Stimulated activated naive CD4-positive, alpha-beta T cell (primary cell): Measurements from ENCODE around the gene PC.
A peak's percentile ranks its signal among the peaks of the same experiment; 100 is the strongest.

Experiments
- DNase-seq, 6 experiments: peaks; one replicate each; lab custom pipeline; 2025; lab: John Stamatoyannopoulos, UW

PC gene

DNA sequence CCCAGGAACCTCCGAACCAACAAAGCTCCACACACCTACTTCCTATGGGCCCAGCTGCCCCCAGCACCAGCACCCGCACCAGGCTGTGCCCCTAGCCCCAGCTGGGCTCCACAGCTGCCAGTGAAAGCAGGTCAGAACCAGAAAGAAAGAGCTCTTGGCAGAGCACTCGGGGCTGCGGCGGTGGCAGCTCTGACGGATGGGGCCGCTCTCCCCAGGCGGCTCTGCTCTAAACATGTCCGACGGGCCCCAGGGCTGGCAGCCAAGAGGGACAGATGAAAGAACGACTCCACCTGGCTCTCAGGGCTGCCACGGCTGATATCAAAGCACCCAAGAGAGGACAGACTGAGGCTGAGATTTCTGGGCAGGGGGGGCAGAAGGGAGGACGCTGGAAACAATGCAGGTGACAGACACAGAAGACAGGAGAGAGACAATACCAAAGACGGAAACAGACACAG lies 75.6 kb downstream of the PC start:
- no peak for DNase-seq

DNA sequence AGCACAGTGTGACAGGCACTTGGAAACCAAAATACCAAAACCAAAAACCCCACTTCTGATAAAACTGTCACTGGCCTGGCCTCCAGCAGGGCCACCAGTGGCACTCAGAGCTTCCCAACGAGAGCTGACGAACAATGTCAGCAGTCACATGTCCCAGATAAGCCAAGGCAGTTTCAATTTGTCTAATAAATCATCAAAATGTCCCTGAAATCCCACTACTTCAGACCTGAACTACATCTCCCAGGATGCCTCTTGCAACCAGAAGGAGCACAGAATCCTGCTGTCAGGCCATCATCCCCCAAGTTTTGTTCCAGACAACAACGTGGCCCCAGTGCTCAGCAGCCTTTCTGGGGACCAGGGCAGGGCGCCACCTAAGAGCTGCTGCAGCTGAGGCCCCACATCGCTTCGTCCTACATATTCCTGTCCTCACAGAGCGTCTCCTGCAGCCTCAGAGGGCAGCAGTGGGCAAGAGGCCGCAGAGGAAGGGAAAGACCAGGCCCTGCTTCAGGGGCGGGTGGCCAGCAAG lies 76.2 kb downstream of the PC start:
- DNase-seq: no peak

GRCh38 chr11:66881451-66881835 lies 76.7 kb downstream of the PC start:
- DNase-seq: no peak

DNA sequence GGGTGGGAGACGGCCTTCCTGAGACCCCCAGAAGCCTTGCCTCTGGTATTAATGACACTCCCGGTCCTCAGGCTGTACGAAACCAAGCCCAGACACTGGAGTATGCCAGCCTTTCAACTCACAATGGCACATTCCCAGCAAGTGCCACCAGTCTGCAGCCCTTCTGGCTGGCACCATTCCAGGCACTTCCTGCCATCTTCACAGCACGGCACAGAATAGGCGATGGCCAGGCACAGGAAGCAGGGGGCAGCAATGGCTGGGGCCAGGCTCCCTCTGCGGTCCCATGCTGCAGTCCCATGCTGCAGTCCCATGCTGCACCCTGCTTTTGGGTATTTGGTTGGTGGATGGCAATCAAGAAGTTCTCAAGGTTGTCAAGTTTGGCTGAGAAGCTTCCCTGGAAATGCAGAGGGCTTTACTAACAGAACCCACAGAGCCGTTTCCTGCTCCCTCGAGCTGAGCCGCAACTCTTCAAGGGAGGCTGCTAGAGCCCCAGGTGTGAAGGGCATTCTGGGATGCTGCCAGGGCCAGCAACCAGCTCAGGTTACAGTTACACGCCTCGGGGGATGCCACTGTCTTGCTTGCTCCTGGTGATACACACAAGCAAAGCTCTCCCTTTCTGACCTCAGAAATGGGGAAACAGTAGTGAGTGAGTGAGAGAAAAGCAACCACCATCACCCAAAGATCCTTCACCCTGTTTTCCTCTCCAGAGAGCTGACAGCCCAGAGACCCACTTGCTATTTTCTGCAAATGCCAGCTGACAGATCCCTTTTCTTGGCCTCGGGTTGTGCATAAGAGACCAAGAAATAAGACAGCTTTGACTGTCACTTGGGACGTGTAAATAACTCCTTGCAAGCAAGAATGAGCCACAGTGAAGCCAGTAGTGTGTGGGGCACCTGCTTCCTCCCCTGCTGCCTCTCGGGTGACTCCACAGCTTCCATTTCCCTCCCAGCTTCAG lies 77.4 kb downstream of the PC start:
- DNase-seq: peak in 2 of 6 experiments; percentile 12 to 16

GRCh38 chr11:66879999-66880398 lies 78.2 kb downstream of the PC start:
- no peak for DNase-seq

GRCh38 chr11:66879583-66879982 lies 78.6 kb downstream of the PC start:
- DNase-seq: no peak

DNA sequence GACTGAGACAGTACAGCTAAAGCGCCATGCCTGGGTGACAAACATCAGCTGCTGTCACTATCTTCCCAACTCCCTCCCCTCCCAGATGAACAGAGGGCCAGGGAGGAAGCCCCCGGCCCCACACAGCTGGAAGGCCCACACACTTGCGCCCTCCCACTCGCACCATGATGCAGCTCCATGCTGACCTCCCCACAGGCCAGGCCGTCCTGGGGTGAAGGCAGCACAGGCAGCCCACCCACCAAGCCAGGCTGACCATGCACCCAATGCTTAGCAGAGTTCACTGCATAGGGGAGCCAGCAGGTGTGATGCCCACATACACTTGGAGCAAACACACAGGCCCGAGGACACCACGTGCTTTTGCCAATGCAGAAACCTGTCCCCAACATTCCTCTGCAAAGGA lies 79.2 kb downstream of the PC start:
- DNase-seq: no peak

GRCh38 chr11:66878474-66878873 lies 79.7 kb downstream of the PC start:
- DNase-seq: no peak

GRCh38 chr11:66877588-66878385 lies 80.4 kb downstream of the PC start:
- no peak for DNase-seq

- DNase-seq: no peak
These were observed 82.8 kb downstream of the PC start for GRCh38 chr11:66875378-66875777.

GRCh38 chr11:66874232-66874631 lies 84.0 kb downstream of the PC start:
- no peak for DNase-seq

DNA sequence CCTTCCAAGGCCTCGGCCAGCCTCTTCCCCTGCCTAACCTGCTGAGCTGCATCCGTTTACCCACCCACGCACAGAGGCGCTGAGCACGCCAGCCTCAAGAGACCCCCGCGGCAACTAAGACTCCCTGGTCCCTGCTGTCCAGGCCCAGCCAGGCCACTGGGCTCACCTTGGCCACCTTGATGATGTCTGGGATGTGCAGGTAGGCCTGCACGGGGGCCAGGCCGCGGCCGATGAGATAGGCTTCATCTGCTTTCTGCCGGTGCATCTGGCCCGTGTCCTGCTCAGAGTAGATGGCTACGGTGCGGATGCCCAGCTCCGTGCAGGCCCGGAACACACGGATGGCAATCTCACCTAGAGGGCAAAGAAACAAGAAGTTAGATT lies 86.7 kb downstream of the PC start:
- DNase-seq: no peak

DNA sequence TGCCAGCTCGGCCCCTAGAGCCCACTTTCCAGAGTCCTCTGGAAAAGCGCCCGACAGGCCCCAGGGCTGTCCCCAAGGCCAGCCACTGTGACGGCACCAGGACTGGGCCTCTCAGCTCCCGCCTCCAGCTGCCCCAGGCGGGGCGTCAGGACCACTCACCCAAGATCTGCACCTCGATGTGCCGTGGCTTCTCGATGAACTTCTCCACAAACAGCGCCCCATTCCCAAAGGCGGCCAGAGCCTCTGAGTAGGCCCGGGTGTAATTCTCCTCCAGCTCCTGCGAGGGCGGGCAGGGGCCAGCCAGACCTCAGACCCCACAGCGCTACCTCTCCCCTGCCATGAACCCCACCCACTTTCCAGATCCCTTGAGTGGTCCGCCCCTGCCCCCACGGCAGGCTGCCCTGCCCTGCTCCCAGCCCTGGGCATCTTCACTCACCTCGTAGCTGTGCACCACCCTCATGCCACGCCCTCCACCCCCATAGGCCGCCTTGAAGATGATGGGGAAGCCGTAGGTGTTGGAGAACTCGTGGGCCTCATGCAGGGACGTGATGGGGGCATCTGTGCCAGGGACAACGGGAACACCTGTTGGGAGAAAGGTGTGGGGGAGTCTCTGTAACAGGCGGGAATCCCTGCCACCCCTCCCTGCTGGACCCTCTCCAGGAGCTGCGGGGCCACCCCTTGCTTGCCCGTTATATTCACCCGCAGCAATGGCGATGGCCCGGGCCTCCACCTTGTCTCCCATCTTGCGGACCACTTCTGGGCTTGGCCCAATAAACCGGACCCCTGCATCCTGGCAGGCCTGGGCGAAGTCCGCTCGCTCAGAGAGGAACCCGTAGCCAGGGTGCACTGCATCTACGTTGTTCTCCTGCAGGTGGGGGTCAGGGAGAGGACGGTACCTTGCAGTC lies 87.3 kb downstream of the PC start:
- DNase-seq: no peak

- DNase-seq: no peak
These were observed 88.1 kb downstream of the PC start for GRCh38 chr11:66870131-66870530.

DNA sequence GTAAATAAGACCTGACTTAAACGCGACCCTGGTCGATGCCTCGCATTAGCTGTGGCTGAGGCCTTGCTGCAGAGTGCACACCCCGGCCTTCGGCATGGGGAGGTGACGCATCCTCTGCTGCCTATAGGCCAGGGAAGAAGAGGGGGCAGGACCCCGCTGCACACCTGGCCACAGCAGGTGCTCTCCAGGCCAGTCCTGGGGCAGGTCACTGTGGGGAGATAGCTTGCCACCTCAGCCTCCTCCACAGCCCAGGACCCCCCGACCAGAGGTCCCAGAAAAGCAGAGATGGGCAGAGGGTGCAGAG lies 88.7 kb downstream of the PC start:
- no peak for DNase-seq

- peak; percentile 54 to 71 (median 64) for DNase-seq
These were observed 89.2 kb downstream of the PC start for GRCh38 chr11:66868726-66869566.

DNA sequence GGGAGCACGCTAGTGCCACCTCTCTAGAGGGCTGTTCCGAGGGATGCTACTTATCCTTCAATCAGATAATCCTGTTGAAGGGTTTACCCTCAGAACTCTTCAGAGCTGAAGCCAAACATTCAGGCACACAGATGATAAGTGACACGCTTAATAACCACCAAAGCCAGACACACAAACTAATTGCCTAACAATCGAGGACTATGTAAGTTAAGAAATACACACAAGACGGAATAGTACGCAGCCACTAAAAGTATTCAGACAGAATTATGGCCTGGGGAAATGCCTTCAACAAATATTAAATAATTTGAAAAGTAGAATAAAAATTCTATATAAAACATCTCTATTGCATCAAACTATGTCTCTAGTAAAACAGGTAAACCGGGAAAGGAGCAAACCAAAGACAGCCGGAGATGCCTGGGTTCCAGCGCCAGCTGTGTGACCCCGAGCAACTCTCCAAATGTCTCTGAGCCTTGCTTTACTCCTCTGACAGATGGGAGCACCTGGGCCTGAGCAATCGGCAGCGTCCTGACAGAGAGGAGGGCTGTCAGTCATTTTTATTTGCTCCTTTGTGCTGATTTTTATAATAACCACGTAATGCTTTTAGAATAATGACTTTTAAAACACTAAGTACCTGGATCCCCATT lies 90.0 kb downstream of the PC start:
- no peak for DNase-seq

DNA sequence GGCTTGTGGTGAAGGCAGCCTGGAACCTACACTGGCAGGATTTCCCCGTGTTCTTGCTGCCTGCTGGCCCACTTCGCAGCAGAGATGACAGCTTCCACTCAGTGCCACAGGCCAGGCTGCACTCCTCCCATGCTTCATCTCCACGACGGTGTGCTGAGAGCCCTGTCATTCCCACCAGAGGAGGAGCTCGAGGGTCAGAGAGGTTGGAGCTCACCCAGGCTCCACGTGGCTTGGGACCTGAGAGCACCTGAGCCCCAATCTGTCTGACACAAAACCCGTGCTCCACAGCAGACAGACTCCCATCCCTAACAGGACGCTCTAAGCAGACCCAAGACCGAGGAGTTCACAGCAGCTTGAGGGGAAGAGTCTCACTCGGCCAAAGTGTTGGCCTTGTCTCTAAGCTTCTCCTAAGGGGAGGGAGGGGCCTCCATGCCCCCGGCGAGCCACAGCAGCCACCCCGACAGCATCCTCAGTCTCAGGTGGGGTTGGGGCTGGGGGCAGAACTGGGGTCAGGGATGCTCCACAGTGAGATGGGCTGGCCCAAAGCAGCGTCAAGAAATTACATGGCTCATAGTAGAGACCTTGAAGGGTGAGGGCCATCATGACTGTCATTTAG lies 90.7 kb downstream of the PC start:
- no peak for DNase-seq

DNA sequence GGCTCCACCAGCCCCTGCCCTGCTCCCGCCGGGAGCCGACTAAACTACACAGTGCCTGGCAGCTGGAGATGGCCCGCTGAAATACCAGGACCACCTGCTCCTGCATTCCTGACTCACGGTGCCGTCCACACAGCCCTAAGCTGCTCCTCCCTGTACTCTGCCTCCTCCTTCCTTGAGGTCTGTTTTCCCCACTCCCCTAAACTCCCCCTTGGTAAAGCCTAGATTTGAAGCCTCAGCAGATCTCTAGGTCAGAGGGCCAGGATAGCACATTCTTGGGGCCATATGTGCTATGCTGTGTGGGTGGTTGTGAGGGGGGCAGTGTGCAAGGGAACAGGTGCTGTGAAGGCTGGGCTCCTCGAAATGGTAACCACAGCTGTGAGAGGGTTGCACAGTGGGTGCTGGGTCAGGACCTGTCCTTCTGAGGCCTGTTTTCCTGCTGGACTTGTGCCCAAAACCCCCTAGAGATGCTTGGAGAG lies 91.6 kb downstream of the PC start:
- no peak for DNase-seq

GRCh38 chr11:66866007-66866406 lies 92.2 kb downstream of the PC start:
- DNase-seq: no peak
